Endothelial cell of umbilical vein (primary cell): ENCODE measurements around the gene DGCR2. TPM values are rescaled to one million over a fixed set of nuclear protein-coding genes. Genes with fewer than 3 reads are reported as not detected.

Source experiments
- BruUV-seq: library from RNA; stranded (reverse); fragments of 400-500 nt; replicated peaks from 2 replicates; lab custom pipeline; 2021; lab: Mats Ljungman, UMichigan
- CTCF ChIA-PET: fragments of 300-600, 350-600 bp; sonication (Branson Sonifier 250); formaldehyde crosslinking; loops from one replicate; lab custom pipeline; 2021; ENCODE audit warnings: antibody characterized with exemption, inconsistent platforms; lab: Charles Lee
- POLR2A ChIA-PET: fragments of 300-600, 350-600 bp; sonication (Branson Sonifier 250); formaldehyde crosslinking; loops from one replicate; lab custom pipeline; 2021; ENCODE audit warnings: antibody characterized with exemption, inconsistent platforms; lab: Charles Lee
- DNase-seq: peaks from one replicate; pipeline ENCODE4 v3.0.0-alpha.2; 2011; ENCODE audit warnings: low read depth, low spot score
- FAIRE-seq: peaks from 2 replicates; lab custom pipeline; 2011; peaks lifted over from hg19 to GRCh38; lab: Jason Lieb, UNC
- H2AFZ ChIP-seq: 2 replicates; pipeline ENCODE4 v1.6.0; 2012; ENCODE audit warnings: low read depth, low read length, control low read depth, inconsistent platforms
- H3K27ac ChIP-seq: 2 replicates; pipeline ENCODE4 v1.5.1; 2011; ENCODE audit warnings: low read depth, mild to moderate bottlenecking, control low read depth, low read length, moderate library complexity; ENCODE audit not compliant: insufficient read depth
- H3K27me3 ChIP-seq, 2 experiments: 2 replicates each; pipeline versions ENCODE4 v1.6.0 to v1.6.1; 2011; ENCODE audit warnings: low read length in 2 of 2, mixed read lengths in 1 of 2; ENCODE audit not compliant: control insufficient read depth in 2 of 2, insufficient read depth in 2 of 2
- H3K36me3 ChIP-seq, 2 experiments: 2 replicates in 1 of 2; 3 replicates in 1 of 2; pipeline ENCODE4 v1.5.1; 2011; ENCODE audit warnings: low read length in 2 of 2, mild to moderate bottlenecking in 1 of 2, moderate library complexity in 1 of 2; ENCODE audit not compliant: control insufficient read depth in 2 of 2, insufficient read depth in 2 of 2; ENCODE audit errors: extremely low read depth in 1 of 2
- H3K4me1 ChIP-seq: 3 replicates; pipeline ENCODE4 v1.5.1; 2011; ENCODE audit warnings: mild to moderate bottlenecking, low read length; ENCODE audit not compliant: control insufficient read depth, insufficient read depth; ENCODE audit errors: extremely low read depth
- H3K4me2 ChIP-seq: 2 replicates; pipeline ENCODE4 v1.6.1; 2011; ENCODE audit warnings: low read length, control low read depth, mixed read lengths; ENCODE audit not compliant: insufficient read depth
- H3K4me3 ChIP-seq, 3 experiments: fragments of 200-600 bp in 1 of 3; sonication (generic), shearing (Covaris generic) in 1 of 3; replicated peaks in 1 of 3; 2 replicates each; pipeline ENCODE4 v1.5.1; 2011 to 2016; ENCODE audit warnings: control low read depth in 3 of 3, low read length in 3 of 3, mild to moderate bottlenecking in 2 of 3, inconsistent platforms in 1 of 3, low read depth in 1 of 3, moderate library complexity in 1 of 3; ENCODE audit not compliant: insufficient read depth in 1 of 3
- H3K79me2 ChIP-seq: 2 replicates; pipeline ENCODE4 v1.6.0; 2012; ENCODE audit warnings: low read length, inconsistent platforms; ENCODE audit not compliant: control insufficient read depth, insufficient read depth
- H3K9ac ChIP-seq: replicated peaks from 2 replicates; pipeline ENCODE3; 2011; ENCODE audit warnings: low read length, control low read depth; ENCODE audit not compliant: insufficient read depth; ENCODE audit errors: extremely low read depth
- H3K9me1 ChIP-seq: replicated peaks from 3 replicates; pipeline ENCODE4 v1.6.0; 2011; ENCODE audit warnings: mild to moderate bottlenecking, low read length; ENCODE audit not compliant: control insufficient read depth, insufficient read depth; ENCODE audit errors: extremely low read depth
- H3K9me3 ChIP-seq: replicated peaks from 2 replicates; pipeline ENCODE4 v1.5.1; 2012; ENCODE audit warnings: low read length, inconsistent platforms; ENCODE audit not compliant: control insufficient read depth, insufficient read depth
- H4K20me1 ChIP-seq: replicated peaks from 2 replicates; pipeline ENCODE3; 2011; ENCODE audit warnings: mild to moderate bottlenecking, low read length; ENCODE audit not compliant: control insufficient read depth, insufficient read depth; ENCODE audit errors: extremely low read depth
- EZH2 ChIP-seq: IDR thresholded peaks from 2 replicates; pipeline ENCODE4 v1.6.1; 2012; ENCODE audit warnings: borderline replicate concordance, low read depth, mild to moderate bottlenecking, moderate library complexity, low read length, inconsistent platforms; ENCODE audit not compliant: severe bottlenecking
- FOS ChIP-seq: IDR thresholded peaks from 2 replicates; pipeline ENCODE4 v1.6.1; 2011; ENCODE audit warnings: mild to moderate bottlenecking, low read length, moderate library complexity, borderline replicate concordance; ENCODE audit not compliant: insufficient read depth
- GATA2 ChIP-seq: IDR thresholded peaks from 2 replicates; pipeline ENCODE4 v1.7.0; 2011; ENCODE audit warnings: low read depth, mild to moderate bottlenecking, moderate library complexity, mixed read lengths, low read length; ENCODE audit not compliant: insufficient read length, insufficient read depth
- JUN ChIP-seq: IDR thresholded peaks from 2 replicates; pipeline ENCODE4 v1.6.1; 2011; ENCODE audit warnings: borderline replicate concordance, low read depth; ENCODE audit not compliant: insufficient read length, insufficient read depth
- MYC ChIP-seq: IDR thresholded peaks from one replicate; pipeline ENCODE4 v1.6.1; 2011; ENCODE audit warnings: mild to moderate bottlenecking, low read depth, low read length
- POLR2A ChIP-seq: IDR thresholded peaks from 2 replicates; pipeline ENCODE4 v1.6.1; 2012; ENCODE audit warnings: low read depth, mild to moderate bottlenecking, control low read depth, low read length
- POLR2AphosphoS5 ChIP-seq: IDR thresholded peaks from 2 replicates; pipeline ENCODE4 v1.6.1; 2012; ENCODE audit warnings: low read depth, mild to moderate bottlenecking, control low read depth, low read length, moderate library complexity; ENCODE audit not compliant: insufficient read depth
- dilution Hi-C: fragments of 300-500 bp; cut with MboI; formaldehyde crosslinking; loops from one replicate; pipeline ENCODE4 v1.15.0; 2019; ENCODE audit warnings: low sequenced_read_pairs; ENCODE audit not compliant: extremely low pct_ligation_motif_present
- intact Hi-C: fragments of 100-400 bp; cut with micrococcal nuclease; formaldehyde crosslinking; loops from one replicate; pipeline ENCODE4 v1.10.0; 2022
- polyA plus RNA-seq, 4 experiments: library from polyadenylated mRNA; depleted of rRNA in 3 of 4; stranded (reverse) in 3 of 4; unstranded in 1 of 4; fragments of >200 nt; gene quantifications; 2 replicates each; pipeline versions ENCODE4 v1.2.1 to v1.2.3, GENCODE V29; 2011 to 2012; ENCODE audit warnings: missing spikeins in 1 of 4
- total RNA-seq: library from RNA; stranded (reverse); gene quantifications from 2 replicates; pipeline ENCODE4 v1.2.3, GENCODE V29; 2021
- TF ChIP-seq, protein P1 (sequence below), 2 donors: IDR thresholded peaks; 1 replicate in 1 of 2; 2 replicates in 1 of 2; pipeline ENCODE4 v1.5.1; 2011; ENCODE audit warnings: low read length in 2 of 2, mild to moderate bottlenecking in 2 of 2, moderate library complexity in 2 of 2, control low read depth in 1 of 2, inconsistent platforms in 1 of 2, low read depth in 1 of 2; ENCODE audit not compliant: insufficient read depth in 1 of 2; ENCODE audit errors: extremely low read depth in 1 of 2
- TF ChIP-seq, protein P2 (sequence below): IDR thresholded peaks from 2 replicates; pipeline ENCODE4 v1.6.1; 2011; ENCODE audit not compliant: insufficient read depth, insufficient read length

The DGCR2 gene
- total and polyA plus RNA-seq, 2 donors (not counting 3 experiments of a cell fraction or from before 2014, with no cell fraction given) = 44.8 to 51.2 TPM

DNA sequence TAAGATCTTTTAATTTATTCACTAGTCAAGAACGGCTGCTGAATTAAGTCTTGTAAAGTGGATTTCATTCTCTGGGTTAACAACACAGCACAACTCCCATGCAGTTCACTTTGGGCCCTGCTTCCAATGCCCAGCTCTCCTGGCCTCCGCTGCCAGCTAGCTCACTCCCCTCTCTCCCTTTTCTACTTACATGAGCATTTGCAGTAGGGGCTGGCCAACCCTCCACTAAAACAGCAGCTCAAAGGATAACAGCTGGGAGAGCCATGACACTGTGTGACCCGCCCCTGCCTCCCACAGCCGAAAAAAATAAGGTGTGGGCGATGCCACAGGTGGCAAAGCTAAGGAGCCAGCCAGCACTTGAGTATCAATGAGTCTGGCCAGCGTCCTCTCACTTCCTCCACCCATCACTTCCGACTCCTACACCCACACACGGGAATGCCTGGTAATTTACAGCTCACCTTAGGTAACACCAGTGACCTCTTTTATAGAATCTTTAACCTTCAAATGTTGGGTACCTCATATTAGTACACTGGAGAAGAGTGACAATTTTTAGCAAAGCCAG, 56.8 kb downstream of the DGCR2 start:
- no peaks in the 10 kb centered on the region for H3K9me1 ChIP-seq
- H3K9me3 ChIP-seq = no peaks in the 10 kb centered on the region
- dilution Hi-C loops = no loop called here
- no peak overlapping the region for H3K4me3 ChIP-seq
- ChIA-PET POLR2A (interaction anchor here (0.6 kb wide), 1 partner anchor 1917 kb away, joined by 4 read pairs; the partner anchor contains the start of gene LZTR1), CTCF (interaction anchor here (1.0 to 1.4 kb wide), 2 partner anchors 12 to 46 kb away, joined by 3 read pairs; no protein-coding TSS in a partner anchor)
- H3K9ac ChIP-seq = no peak overlapping the region
- no peak overlapping the region for H2AFZ ChIP-seq
- H3K36me3 ChIP-seq = peaks cover 2 to 34% of the 10 kb centered on the region in 2 experiments
- no peak overlapping the region for H3K4me2 ChIP-seq
- H3K4me1 ChIP-seq = peaks cover 8% of the 10 kb centered on the region
- no peaks in the 10 kb centered on the region for H3K27me3 ChIP-seq
- FAIRE-seq (no peak), DNase-seq (no peak)
- H3K79me2 ChIP-seq = no peaks in the 10 kb centered on the region
- TF ChIP-seq, protein P1, sequence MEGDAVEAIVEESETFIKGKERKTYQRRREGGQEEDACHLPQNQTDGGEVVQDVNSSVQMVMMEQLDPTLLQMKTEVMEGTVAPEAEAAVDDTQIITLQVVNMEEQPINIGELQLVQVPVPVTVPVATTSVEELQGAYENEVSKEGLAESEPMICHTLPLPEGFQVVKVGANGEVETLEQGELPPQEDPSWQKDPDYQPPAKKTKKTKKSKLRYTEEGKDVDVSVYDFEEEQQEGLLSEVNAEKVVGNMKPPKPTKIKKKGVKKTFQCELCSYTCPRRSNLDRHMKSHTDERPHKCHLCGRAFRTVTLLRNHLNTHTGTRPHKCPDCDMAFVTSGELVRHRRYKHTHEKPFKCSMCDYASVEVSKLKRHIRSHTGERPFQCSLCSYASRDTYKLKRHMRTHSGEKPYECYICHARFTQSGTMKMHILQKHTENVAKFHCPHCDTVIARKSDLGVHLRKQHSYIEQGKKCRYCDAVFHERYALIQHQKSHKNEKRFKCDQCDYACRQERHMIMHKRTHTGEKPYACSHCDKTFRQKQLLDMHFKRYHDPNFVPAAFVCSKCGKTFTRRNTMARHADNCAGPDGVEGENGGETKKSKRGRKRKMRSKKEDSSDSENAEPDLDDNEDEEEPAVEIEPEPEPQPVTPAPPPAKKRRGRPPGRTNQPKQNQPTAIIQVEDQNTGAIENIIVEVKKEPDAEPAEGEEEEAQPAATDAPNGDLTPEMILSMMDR (IDR thresholded peaks at IDR 0.05; ENCODE audit: extremely low read depth in 1 of 2, insufficient read depth in 1 of 2, low read depth in 1 of 2, low read length in 2 of 2) = no peak
- TF ChIP-seq POLR2AphosphoS5 (no peak), JUN (no peak), EZH2 (no peak), POLR2A (no peak), GATA2 (no peak), FOS (no peak), MYC (no peak)
- TF ChIP-seq, protein P2, sequence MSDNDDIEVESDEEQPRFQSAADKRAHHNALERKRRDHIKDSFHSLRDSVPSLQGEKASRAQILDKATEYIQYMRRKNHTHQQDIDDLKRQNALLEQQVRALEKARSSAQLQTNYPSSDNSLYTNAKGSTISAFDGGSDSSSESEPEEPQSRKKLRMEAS = no peak
- BruUV-seq = no TSS peak
- H4K20me1 ChIP-seq = no peaks in the 10 kb centered on the region
- intact Hi-C loops = no loop called here
- no peak overlapping the region for H3K27ac ChIP-seq
